Stimulated activated CD8-positive, alpha-beta memory T cell treated with anti-CD3 and anti-CD28 coated beads, Interleukin-4, amount 100 ng/mL, for 4 hours (primary cell): ENCODE measurements around the gene PRR13.

Experiments
- DNase-seq, 2 donors: peaks; one replicate each; pipeline ENCODE4 v3.0.0-alpha.2; 2020; ENCODE audit warnings: low read depth in 2 of 2, low spot score in 1 of 2

PRR13 gene

DNA sequence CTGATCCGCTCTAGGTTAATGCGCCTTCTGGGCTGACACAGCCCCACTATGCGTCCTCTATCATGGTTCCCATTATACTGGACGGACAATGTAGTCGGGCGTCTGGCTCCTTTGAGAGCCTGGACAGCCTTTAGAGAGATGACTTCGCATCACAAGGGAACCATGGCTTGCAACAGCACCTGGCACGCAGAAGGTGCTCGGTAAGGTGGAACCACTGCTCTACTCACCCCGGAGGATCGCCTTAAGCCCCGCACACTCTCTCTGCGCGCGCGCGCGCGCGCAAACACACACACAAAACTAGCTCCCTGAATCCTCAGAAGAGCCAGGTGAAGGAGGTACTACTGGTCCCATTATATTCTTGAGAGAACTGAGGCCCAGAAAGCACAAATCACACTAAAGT is 50.7 kb downstream of the PRR13 start:
- no peak for DNase-seq

DNA sequence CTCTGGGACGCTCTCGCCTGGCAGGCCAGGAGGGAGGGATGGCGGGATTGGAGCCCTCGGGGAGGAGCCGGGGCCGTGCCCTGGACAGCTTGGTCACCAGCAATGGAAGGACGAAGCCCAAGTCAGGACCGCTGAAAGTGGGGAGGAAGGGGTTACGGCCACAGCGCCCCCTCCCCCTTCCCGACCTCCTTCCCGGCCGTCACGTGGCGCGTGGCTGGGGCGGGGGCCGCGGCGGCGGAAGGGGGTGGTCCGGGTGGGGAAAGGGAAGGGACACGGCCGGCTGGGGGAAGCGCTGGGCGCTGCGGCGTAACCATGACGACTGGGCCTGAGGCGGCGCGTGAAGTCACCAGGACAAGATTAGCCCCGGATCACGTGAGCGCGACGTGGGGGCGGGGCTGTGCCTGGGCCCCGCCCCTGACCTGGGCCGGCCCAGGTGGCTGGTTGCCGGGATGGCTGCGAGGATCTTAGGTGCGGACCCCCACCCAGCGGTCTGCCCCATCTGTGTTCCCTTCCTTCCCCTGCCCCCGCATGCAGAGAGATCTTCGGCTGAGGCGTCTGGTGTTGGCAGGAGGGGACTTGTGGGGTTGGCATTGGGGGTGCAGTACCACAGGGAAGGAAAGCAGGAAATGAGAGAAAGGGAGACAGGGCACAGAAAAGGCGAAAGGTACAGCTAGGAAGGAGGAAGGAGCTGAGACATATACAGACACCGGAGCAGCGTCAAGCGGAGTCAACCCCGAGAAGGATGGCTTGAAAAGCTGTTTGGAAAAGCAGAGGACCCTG is 51.5 kb downstream of the PRR13 start:
- DNase-seq: peak; percentile 60 to 77

DNA sequence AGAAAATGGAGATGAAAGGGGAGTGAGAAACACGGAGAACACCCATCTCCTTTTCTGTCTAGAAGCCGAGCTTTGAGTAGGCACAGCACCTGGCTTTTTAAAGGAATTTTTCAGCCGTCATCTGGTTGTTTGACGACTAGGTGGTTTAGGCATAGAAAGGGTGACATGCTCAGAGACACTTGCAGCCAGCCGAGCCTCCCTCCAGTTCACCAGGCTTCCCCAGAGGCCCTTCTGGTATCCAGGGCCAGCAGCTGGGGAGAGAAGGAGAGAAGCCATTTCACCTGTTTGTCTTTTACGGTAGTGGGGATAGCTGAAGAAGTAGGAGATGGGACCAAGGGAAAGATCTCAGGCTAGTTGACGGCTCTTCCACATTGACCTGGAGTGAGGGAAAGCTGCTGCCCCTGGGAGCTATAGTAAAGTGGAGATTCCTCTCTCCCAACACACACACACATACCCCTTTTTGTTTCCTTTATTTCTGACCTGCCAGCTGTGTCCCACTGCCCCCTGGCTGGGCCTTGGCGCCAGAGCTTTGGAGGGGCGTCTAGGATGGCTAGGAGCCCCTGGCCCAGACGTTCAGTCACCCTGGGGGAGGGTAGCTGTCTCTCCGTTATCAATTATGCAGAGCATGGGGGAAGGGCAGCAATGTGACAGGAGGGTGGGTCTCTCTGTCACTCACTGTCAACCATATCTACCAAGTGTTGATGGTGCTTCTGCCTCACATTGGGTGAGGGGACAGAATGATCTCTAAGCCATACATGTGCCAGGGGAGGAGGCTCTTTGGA is 52.3 kb downstream of the PRR13 start:
- DNase-seq: no peak
